Measurements from ENCODE around the gene NACC1. TPM values are rescaled to one million over a fixed set of nuclear protein-coding genes. Genes with fewer than 3 reads are reported as not detected.

The NACC1 gene
- polyA plus RNA-seq, 5 donors, result 14.0 to 32.4 (median 19.7) TPM

- DNase-seq, result no peak
These were observed 18.7 kb upstream of the NACC1 start for GRCh38 chr19:13099073-13099999.

DNA sequence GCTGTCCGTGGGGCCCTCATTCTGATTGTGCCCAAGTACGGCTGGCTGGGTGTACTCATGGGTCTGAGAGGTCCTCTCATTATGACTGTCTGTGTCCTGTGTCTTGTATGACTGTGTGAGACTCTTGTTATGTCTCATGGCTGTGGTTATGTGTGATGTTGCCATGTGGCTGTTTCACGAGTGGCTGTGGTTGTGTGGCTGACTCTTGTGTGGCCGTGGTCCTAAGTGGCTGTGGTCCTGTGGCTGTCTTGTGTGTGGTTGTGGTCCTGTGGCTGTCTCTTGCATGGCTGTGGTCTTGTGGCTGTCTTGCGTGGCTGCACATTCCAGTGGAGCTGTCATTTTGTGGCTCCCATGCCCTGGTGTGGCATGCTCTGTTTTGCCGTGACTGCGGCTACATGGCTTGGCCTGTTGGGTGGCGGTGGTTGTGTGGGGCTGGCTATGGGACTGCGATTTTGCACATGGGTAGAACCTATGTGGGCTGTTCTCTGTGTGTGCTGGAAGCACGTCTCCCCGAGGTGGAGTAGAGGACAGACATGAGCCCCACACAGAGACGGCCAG, 18.0 kb upstream of the NACC1 start:
- DNase-seq, result no peak

DNA sequence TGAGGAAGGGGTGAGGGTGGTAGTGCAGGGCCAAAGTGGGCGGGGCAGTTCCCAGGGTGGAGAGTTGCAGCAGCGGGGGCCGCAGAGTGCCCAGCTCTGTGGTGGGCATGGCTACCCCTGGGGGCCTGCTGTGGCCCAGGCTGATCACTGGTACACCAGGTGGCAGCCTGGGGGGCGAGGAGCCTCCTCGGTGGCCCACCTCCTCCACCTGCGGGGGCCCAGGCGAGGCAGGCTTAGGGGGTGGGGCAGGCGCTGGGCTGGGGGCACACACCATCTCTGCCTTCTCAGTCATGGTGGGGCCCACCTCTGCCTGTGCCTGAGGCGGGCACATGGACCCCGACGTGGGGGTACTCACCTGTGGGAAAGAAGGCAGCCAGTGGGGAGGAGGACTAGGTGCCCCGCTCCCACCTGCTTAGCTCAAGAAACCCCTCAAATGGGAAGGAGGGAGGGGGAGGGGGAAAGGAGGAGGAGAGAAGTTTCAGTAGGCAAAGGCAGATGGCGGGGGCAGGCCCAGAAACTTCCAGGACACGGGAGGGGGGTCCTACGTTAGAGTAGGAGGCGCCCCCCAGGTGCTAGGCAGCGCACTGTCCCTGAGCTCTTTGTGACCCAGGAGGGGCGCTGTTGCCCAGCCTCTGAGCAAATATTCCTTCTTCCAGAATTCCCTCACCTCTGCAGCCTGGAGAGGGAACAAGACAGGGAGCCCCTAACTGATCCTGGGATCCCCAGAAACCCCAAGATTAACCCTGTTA, 17.0 kb upstream of the NACC1 start:
- DNase-seq, result no peak

- no peak for DNase-seq
These were observed 16.3 kb upstream of the NACC1 start for GRCh38 chr19:13101590-13102415.

GRCh38 chr19:13102416-13102665, 15.7 kb upstream of the NACC1 start:
- no peak for DNase-seq

- no peak for DNase-seq
These were observed 15.1 kb upstream of the NACC1 start, which contains the start of gene LYL1 for GRCh38 chr19:13102666-13103580. Gene LYL1, minus strand, starts transcription at chr19:13102858. Its CDS starts 1,687 bp downstream, at chr19:13101171.

DNA sequence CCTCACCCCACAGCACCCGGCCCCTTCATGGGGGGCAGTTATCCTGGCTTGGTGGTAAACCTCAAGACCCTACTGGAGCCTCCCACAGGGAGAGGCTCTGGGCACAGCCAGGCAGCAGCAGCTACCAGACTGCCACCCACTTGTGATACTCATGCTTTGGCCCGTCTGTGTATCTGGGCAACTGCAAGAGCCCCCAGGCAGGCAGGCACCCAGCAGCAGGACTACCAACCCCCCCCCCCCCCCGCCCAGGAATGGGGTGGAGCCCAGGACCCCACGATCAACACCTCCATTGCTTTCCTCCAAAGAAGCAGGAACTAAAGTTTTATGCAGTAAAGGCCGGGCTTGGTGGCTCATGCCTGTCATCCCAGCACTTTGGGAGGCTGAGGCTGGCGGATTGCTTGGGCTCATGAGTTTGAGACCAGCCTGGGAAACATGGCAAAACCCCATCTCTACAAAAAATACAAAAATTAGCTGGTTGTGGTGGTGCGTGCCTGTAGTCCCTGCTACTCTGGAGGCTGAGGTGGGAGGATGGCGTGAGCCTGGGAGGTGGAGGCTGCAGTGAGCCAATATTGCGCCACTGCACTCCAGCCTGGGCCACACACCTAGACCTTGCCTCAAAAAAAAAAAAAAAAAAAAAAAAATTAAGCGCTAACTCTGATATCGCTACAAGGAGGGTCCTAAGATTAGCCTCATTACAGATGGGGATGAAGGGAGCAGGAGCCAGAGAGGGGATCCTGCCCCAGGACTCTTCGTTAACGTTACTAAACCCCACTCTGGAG, 14.3 kb upstream of the NACC1 start:
- no peak for DNase-seq

GRCh38 chr19:13104360-13104847, 13.7 kb upstream of the NACC1 start:
- DNase-seq, result no peak

GRCh38 chr19:13104848-13105711, 13.0 kb upstream of the NACC1 start:
- DNase-seq, result no peak

DNA sequence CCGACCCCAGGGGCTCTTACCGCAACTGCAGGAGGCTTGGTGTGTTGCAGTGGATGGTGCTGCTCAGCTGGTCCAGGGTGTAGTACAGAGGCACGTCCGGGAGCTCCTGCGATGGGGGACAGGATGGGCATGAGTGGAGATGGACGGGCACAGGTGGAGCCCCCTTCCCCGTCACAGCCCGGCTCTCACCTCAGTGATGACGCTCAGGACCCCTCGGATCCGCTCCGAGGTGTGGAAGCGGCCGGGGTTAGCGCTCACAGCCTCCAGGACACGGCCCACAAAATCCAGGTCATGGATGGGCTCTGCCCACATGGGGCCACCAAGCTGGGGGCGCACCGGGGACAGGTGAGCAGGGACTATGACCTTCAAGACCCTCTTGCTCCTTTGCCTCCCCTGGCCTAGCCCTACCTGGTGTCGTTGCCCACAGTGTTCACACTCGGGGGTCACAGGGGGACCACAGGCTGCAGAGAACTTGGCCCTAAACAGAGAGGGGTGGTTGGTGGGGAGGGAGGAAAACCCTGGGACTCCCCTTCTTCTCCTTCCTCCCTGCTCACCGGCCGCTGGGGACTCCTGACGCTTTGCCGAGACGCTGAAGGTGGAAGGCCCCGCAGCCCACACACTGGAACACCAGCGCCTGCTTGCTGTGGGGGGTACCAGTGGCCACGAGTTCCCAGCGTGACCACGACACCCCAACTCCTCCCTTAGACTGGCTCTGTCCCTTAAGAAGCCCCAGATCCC, 8.5 kb upstream of the NACC1 start:
- no peak for DNase-seq

DNA sequence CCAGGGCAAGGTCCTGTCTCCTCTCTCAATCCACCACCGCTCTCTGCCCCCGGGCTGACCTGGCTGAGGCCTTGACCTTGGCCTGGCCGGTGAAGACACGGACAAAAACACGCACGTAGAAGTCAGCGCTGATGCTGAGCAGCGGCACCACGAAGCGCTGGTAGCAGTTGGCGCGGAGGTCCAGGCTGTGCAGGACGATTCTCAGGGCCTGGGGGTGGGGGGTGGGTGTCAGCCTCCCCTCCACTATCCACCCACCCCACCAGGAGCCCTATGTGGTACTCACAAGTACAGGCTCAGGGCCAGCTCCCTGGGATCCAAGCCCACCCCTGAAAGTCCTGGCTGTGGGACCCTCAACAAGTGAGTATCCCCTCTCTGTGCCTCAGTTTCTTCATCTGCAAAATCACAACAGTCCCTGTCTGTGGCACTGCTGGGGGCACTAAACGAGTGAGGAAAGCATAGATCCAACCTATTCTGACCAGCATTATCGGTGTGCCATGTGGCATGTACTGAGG, 7.9 kb upstream of the NACC1 start:
- DNase-seq, result no peak

DNA sequence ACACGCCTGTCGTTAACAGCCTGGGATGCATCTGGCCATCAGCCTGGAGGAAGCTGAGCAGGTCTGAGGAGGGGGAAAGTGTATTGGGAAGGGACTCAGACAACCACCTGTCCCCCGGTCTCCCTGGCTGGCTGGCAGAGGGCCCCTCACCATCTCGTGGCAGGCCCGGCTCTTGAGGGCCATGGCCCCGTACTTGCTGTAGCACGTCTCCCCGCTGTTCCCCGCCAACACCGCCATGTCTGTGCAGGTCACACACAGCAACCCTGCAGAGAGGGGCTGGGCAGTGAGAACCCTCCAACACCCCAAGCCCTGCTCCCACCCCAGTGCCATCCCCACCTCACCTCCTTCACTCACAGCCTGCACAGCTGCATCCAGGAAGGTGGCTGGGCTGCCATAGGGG, 5.5 kb upstream of the NACC1 start:
- DNase-seq, result no peak

DNA sequence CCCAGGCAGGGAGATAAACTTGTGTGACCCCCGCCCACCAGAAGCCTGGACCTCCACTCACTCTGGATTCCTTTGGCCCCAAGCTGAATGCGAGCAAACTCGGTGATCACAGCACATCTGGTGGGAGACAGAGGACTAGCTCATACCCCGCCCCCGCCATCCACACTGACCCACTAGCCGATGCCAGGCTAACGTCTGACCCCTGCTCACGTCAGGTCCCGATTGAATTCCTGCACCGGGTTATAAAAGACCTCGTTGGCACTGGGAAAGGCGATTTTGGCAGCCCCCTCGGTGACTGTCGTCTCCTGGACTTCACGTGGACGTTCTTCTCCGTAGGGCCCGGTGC, 2.2 kb upstream of the NACC1 start:
- no peak for DNase-seq

DNA sequence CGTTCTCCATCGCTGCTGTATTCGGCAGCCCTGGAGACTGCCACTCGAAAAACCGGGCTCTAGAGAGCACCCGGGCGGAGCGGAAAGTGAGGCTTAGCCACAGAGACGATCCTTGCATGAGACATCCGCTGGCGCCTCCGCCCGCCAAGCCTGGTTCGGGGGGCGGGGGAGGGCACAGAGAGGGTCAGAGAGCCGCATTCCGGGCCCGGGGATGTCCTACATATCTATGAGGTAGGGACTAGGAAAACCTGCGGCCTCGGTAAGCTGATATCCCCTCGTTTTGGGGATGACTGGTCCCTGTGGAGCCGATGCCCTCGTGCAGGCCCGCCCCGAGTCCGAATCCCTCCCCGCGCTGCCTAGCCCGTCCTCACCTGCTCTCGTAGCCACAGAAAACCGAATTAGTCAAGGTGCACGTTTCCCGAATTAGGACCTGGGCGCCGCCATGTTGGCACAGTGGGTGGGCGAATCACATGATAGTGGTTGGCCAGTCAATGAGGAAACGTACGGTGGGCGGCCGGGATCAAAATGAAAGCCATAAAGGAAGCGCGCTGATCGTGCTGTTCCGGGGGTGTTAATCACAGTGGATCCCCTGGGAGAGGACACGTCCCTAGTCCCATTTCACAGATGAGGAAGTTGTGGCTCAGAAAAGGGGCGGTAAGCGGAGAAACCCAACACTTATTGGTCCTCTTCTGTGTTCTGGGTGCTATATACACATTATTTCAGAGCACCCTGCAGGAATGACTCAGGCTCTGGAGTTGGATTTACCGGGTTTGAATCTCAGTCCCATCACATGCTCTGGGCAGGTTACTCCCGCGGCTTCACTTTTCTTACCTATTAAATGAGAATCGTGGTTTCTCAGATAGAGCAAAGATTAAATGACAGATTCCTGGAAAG, 1.5 kb upstream of the NACC1 start, which contains the start of gene TRMT1:
TSS of gene TRMT1 (minus strand) at position 459 of the 894 bp plus-strand sequence. CDS start at position 118, 341 bp downstream.
- DNase-seq, result peak; percentile 84

DNA sequence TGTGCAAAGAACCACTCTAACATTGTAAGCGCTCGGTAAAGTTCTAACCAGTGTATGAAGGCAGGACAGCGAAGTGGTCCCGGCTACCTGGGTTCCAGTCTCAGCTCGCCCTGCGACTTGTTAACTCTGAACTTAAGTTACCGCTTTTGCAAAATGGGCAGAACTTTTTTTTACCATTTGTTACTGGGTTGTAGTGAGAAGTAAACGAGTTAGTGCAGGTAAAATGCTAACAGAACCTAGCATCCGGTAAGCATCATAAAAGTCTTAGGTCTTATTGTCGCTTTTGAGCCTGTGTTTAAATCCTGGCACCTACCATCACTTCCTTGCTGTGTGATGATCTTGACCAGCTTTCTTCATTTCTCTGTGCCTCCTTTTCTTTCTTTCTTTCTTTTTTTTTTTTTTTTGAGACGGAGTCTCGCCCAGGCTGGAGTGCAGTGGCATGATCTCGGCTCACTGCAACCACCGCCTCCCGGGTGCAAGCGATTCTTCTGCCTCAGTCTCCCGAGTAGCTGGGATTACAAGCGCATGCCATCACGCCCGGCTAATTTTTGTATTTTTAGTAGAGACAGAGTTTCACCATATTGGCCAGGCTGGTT, 790 bp upstream of the NACC1 start:
- DNase-seq, result no peak

Data from right lung (tissue), 5 donors.